H1 (cell line): ENCODE measurements around the gene IL36RN. TPM values are rescaled to one million over a fixed set of nuclear protein-coding genes. Genes with fewer than 3 reads are reported as not detected.

Source experiments
- CBX5 ChIP-seq: fragments of 300-800, 300-1000 bp; sonication (generic); IDR thresholded peaks from 2 replicates; pipeline ENCODE4 v1.7.1; 2016; ENCODE audit warnings: antibody characterized with exemption, low read length, low read depth
- CHD7 ChIP-seq: fragments of 300-600 bp; sonication (generic); IDR thresholded peaks from 2 replicates; pipeline ENCODE4 v1.7.1; 2012; ENCODE audit warnings: low read length, moderate library complexity, mild to moderate bottlenecking, inconsistent platforms; ENCODE audit not compliant: insufficient replicate concordance
- CREB1 ChIP-seq: IDR thresholded peaks from 2 replicates; pipeline ENCODE4 v1.6.1; 2012; ENCODE audit warnings: inconsistent platforms
- POU5F1 ChIP-seq: IDR thresholded peaks from 2 replicates; pipeline ENCODE4 v1.6.1; 2011; ENCODE audit warnings: low read depth, mild to moderate bottlenecking, low read length, moderate library complexity
- polyA plus RNA-seq, 7 experiments: library from polyadenylated mRNA; depleted of rRNA in 3 of 7; stranded (reverse) in 5 of 7; unstranded in 2 of 7; fragments of >200 nt in 5 of 7; fragments of 200-250 nt in 2 of 7; gene quantifications; 1 replicate in 5 of 7; 2 replicates in 1 of 7; 4 replicates in 1 of 7; pipeline versions ENCODE4 v1.2.1 to v1.2.3, GENCODE V29; 2011 to 2013; ENCODE audit warnings: missing spikeins in 2 of 7, mixed read lengths in 2 of 7
- total RNA-seq: library from RNA; stranded (reverse); fragmentation: NEBNext Ultra II Directional; extraction: Animal tissue kit (Norgen Biotek cat#: 25700); gene quantifications from 2 replicates; pipeline ENCODE4 v1.2.1, GENCODE V29; 2021

IL36RN gene
- total and polyA plus RNA-seq, 2 of the 8 experiments (the other 6 are each of a cell fraction or from before 2014, with no cell fraction given), result not detected

DNA sequence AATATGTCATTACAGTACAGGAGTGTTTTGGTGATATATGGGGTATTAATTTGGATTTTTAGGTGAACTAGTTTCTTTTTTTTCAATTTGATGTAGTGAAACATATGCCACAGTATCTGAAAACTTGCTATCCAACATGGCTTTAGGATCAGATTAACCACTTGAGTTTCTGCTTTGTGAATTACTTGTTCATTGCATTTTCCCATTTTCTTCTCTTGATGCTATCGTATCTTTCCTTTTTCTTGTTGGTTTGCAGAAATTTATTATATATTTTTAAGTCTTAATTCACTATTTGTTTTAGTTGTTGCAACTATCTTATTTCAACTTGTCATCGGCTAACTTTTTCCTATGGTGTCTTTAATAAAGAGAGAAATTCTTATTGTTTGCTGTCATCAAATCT is 44.9 kb upstream of the IL36RN start (continued):
- TF ChIP-seq CHD7 (no peak), CBX5 (no peak), POU5F1 (no peak), CREB1 (no peak)
